ENCODE data around the gene GREM1. TPM values are rescaled to one million over a fixed set of nuclear protein-coding genes. Genes with fewer than 3 reads are reported as not detected.
A peak's percentile ranks its signal among the peaks of the same experiment; 100 is the strongest.

The GREM1 gene
- total RNA-seq, 6 donors from 2014 or later: under 0.01 to 3.9 (median 0.97) TPM; not detected in 2

- Histone ChIP-seq H3K36me3 (no peaks in the 10 kb centered on the region), H3K9me3 (no peaks in the 10 kb centered on the region), H3K4me1 (no peaks in the 10 kb centered on the region), H3K27me3 (no peaks in the 10 kb centered on the region), H3K27ac (no peak overlapping the region), H3K4me3 (no peak overlapping the region)
- ATAC-seq (ENCODE audit: low FRiP score in 2 of 2) (no peak), DNase-seq (no peak)
- TF ChIP-seq, protein P1, sequence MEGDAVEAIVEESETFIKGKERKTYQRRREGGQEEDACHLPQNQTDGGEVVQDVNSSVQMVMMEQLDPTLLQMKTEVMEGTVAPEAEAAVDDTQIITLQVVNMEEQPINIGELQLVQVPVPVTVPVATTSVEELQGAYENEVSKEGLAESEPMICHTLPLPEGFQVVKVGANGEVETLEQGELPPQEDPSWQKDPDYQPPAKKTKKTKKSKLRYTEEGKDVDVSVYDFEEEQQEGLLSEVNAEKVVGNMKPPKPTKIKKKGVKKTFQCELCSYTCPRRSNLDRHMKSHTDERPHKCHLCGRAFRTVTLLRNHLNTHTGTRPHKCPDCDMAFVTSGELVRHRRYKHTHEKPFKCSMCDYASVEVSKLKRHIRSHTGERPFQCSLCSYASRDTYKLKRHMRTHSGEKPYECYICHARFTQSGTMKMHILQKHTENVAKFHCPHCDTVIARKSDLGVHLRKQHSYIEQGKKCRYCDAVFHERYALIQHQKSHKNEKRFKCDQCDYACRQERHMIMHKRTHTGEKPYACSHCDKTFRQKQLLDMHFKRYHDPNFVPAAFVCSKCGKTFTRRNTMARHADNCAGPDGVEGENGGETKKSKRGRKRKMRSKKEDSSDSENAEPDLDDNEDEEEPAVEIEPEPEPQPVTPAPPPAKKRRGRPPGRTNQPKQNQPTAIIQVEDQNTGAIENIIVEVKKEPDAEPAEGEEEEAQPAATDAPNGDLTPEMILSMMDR (IDR thresholded peaks at IDR 0.05): no peak
- no peak for TF ChIP-seq POLR2A (IDR thresholded peaks at IDR 0.05)
- WGBS, 2 donors: 74 to 78% methylated on average over 9 of the region's 9 CpGs
These were observed 8.3 kb upstream of the GREM1 start for GRCh38 chr15:32709295-32710033.

DNA sequence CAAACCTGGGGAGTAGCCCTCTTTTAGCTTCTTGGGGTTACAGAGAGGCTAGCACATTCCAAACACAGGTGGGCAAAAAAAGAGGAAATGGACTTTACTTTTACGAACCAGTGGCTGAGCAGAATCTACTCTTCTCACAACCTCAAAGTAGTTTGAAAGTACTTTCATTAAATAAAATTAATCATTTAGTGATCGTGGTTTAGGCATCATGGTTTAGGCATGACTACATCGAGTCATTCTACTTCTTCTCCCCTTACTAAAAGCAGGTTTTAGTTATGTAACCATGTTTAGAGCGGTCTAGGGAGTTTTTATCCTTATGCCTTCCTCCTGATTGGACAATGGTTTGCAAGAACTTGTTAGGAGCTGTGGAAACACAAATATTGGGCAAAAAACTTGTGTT lies 2.5 kb upstream of the GREM1 start:
- DNase-seq: no peak
- WGBS, 2 donors: 59 to 69% methylated on average over 4 of the region's 4 CpGs
- no peak for ATAC-seq (ENCODE audit: low FRiP score in 2 of 2)
- no peaks in the 10 kb centered on the region for H3K36me3 ChIP-seq
- H3K4me1 ChIP-seq: peaks cover 20 to 31% (median 24%) of the 10 kb centered on the region in 4 donors
- peaks cover 0 to 42% (median 20%) of the 10 kb centered on the region in 4 donors for H3K27me3 ChIP-seq
- TF ChIP-seq POLR2A (IDR thresholded peaks at IDR 0.05) (no peak), EP300 (IDR thresholded peaks at IDR 0.05) (no peak), POLR2AphosphoS5 (IDR thresholded peaks at IDR 0.05) (no peak)
- TF ChIP-seq, protein P1 (IDR thresholded peaks at IDR 0.05): no peak
- H3K9me3 ChIP-seq: no peaks in the 10 kb centered on the region
- no peak overlapping the region for H3K4me3 ChIP-seq
- H3K27ac ChIP-seq: no peak overlapping the region

GRCh38 chr15:32716216-32716914 lies 1.4 kb upstream of the GREM1 start:
- Histone ChIP-seq H3K27ac (no peak overlapping the region), H3K9me3 (no peaks in the 10 kb centered on the region), H3K4me3 (no peak overlapping the region), H3K27me3 (peaks cover 0 to 42% (median 20%) of the 10 kb centered on the region in 4 donors), H3K4me1 (peaks cover 20 to 31% (median 24%) of the 10 kb centered on the region in 4 donors), H3K36me3 (no peaks in the 10 kb centered on the region)
- DNase-seq (no peak), ATAC-seq (ENCODE audit: low FRiP score in 2 of 2) (no peak)
- no peak for TF ChIP-seq EP300 (IDR thresholded peaks at IDR 0.05)
- TF ChIP-seq POLR2A (IDR thresholded peaks at IDR 0.05): no peak
- TF ChIP-seq, protein P1 (IDR thresholded peaks at IDR 0.05): no peak
- TF ChIP-seq POLR2AphosphoS5 (IDR thresholded peaks at IDR 0.05): no peak
- WGBS, 2 donors: 19 to 25% methylated on average over 13 of the region's 13 CpGs

DNA sequence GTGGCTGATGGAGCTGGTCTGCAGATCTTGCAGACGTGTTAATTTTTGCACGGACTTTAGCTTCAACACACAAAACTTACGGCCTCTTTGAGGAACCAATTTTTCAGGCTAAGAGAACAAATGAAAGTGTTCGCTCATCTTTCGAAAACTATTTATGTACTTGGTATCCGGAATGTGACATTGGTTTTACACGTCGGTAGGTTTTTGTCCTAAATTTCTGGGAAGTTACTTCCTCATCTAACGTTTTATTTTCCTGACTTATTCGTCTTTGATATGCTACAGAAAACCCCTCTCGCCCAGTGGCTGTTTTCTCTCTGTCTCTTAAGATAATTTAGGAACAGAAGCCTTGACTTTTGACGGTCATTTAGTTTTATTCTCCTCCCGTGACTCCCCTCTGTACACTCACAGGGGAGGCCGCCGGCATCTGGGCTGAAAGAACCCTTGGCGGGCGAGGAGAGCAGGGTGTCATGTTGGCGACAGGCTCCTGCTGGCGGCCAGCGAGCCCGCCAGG lies 834 bp upstream of the GREM1 start:
- DNase-seq: no peak
- peaks cover 0 to 42% (median 20%) of the 10 kb centered on the region in 4 donors for H3K27me3 ChIP-seq
- no peaks in the 10 kb centered on the region for H3K36me3 ChIP-seq
- H3K27ac ChIP-seq: no peak overlapping the region
- ATAC-seq (ENCODE audit: low FRiP score in 2 of 2): peak in 1 of 2 donors; percentile 8
- no peak for TF ChIP-seq POLR2AphosphoS5 (IDR thresholded peaks at IDR 0.05)
- TF ChIP-seq, protein P1 (IDR thresholded peaks at IDR 0.05): no peak
- no peak for TF ChIP-seq EP300 (IDR thresholded peaks at IDR 0.05)
- no peak for TF ChIP-seq POLR2A (IDR thresholded peaks at IDR 0.05)
- no peaks in the 10 kb centered on the region for H3K9me3 ChIP-seq
- whole genome bisulfite sequencing, 2 donors: 9 to 10% methylated on average over 21 of the region's 21 CpGs
- peaks cover 20 to 31% (median 24%) of the 10 kb centered on the region in 4 donors for H3K4me1 ChIP-seq
- peak overlapping the region in 2 of 4 donors; percentile 21 to 32 for H3K4me3 ChIP-seq

Measured in upper lobe of left lung (tissue), 6 donors.